GM12878 (cell line): ENCODE data around the gene KAT2B. TPM values are rescaled to one million over a fixed set of nuclear protein-coding genes. Genes with fewer than 3 reads are reported as not detected.
A peak's percentile ranks its signal among the peaks of the same experiment; 100 is the strongest.

Source experiments
- ATAC-seq: fragments of 200-7000 bp; cut with Tn5 transposase; 3 replicates; pipeline ENCODE4 v1.9.1; 2020; ENCODE audit warnings: mild to moderate bottlenecking, moderate library complexity
- BruUV-seq: library from RNA; stranded (reverse); fragments of 400-500 nt; replicated peaks from 2 replicates; lab custom pipeline; 2021; lab: Mats Ljungman, UMichigan
- CTCF ChIA-PET: fragments of 300-600 bp; sonication (Branson Sonifier 250); formaldehyde crosslinking; extraction: SDS; loops from one replicate; lab custom pipeline; 2021; ENCODE audit warnings: inconsistent platforms; lab: Yijun Ruan, JAX
- POLR2A ChIA-PET: fragments of 350-600 bp; formaldehyde crosslinking; extraction: SDS; loops from one replicate; lab custom pipeline; 2021; ENCODE audit warnings: inconsistent platforms; lab: Charles Lee
- RAD21 ChIA-PET: fragments of 300-600 bp; sonication (Branson Sonifier 250); formaldehyde crosslinking; loops from one replicate; lab custom pipeline; 2023; ENCODE audit warnings: antibody characterized with exemption; ENCODE audit not compliant: unreplicated experiment; lab: Charles Lee
- SMC1A ChIA-PET: fragments of 300-600 bp; sonication (Branson Sonifier 250); formaldehyde crosslinking; loops from one replicate; lab custom pipeline; 2023; ENCODE audit not compliant: unreplicated experiment, uncharacterized antibody; lab: Charles Lee
- DNase-seq: peaks from one replicate; pipeline ENCODE4 v3.0.0-alpha.2; 2011; ENCODE audit warnings: low read depth, low spot score
- FAIRE-seq: peaks from 3 replicates; lab custom pipeline; 2011; peaks lifted over from hg19 to GRCh38; lab: Jason Lieb, UNC
- H2AFZ ChIP-seq: 2 replicates; pipeline ENCODE4 v1.6.0; 2011; ENCODE audit warnings: low read depth, low read length, control low read depth; ENCODE audit not compliant: control insufficient read depth
- H3K27ac ChIP-seq: 2 replicates; pipeline ENCODE4 v1.5.1; 2011; ENCODE audit warnings: control low read depth; ENCODE audit not compliant: control insufficient read depth, insufficient read depth
- H3K27me3 ChIP-seq, 2 experiments: replicated peaks in 1 of 2; 2 replicates each; pipeline versions ENCODE4 v1.6.0 to v1.6.1; 2011; ENCODE audit warnings: low read length in 1 of 2; ENCODE audit not compliant: control insufficient read depth in 2 of 2, insufficient read depth in 2 of 2
- H3K36me3 ChIP-seq, 2 experiments: 2 replicates each; pipeline ENCODE4 v1.5.1; 2011; ENCODE audit warnings: low read length in 1 of 2; ENCODE audit not compliant: control insufficient read depth in 2 of 2, insufficient read depth in 2 of 2
- H3K4me1 ChIP-seq: 2 replicates; pipeline ENCODE4 v1.6.1; 2011; ENCODE audit warnings: mild to moderate bottlenecking, low read length, moderate library complexity, mixed read lengths; ENCODE audit not compliant: control insufficient read depth, insufficient read depth
- H3K4me2 ChIP-seq: 2 replicates; pipeline ENCODE4 v1.6.0; 2011; ENCODE audit warnings: control low read depth; ENCODE audit not compliant: control insufficient read depth, insufficient read depth
- H3K4me3 ChIP-seq: fragments of 200-600 bp; sonication (generic); 2 replicates; pipeline ENCODE4 v1.5.1; 2016
- H3K79me2 ChIP-seq: 2 replicates; pipeline ENCODE4 v1.6.0; 2011; ENCODE audit warnings: low read length; ENCODE audit not compliant: control insufficient read depth, insufficient read depth
- H3K9ac ChIP-seq: 2 replicates; pipeline ENCODE4 v1.8.0; 2011; ENCODE audit warnings: low read length, control low read depth, mixed read lengths; ENCODE audit not compliant: control insufficient read depth, insufficient read depth
- H3K9me3 ChIP-seq: replicated peaks from 3 replicates; pipeline ENCODE4 v1.5.1; 2011; ENCODE audit warnings: mild to moderate bottlenecking, low read length; ENCODE audit not compliant: control insufficient read depth, insufficient read depth
- H4K20me1 ChIP-seq: 2 replicates; pipeline ENCODE4 v1.6.0; 2011; ENCODE audit not compliant: control insufficient read depth, insufficient read depth
- CHD1 ChIP-seq: IDR thresholded peaks from 2 replicates; pipeline ENCODE4 v1.6.1; 2012; ENCODE audit warnings: low read depth, low read length, improper control_type of control experiment
- NR2C1 ChIP-seq: fragments of 450-650 bp; IDR thresholded peaks from 2 replicates; pipeline ENCODE4 v1.6.1; 2017; ENCODE audit warnings: antibody characterized with exemption, mild to moderate bottlenecking, moderate library complexity
- SMARCA5 ChIP-seq: fragments of 450-650 bp; IDR thresholded peaks from 2 replicates; pipeline ENCODE4 v1.6.1; 2017; ENCODE audit warnings: mild to moderate bottlenecking
- SP1 ChIP-seq: IDR thresholded peaks from one replicate; pipeline ENCODE4 v1.6.1; 2011; ENCODE audit warnings: low read depth, low read length
- ZBTB40 ChIP-seq: fragments of 450-650 bp; IDR thresholded peaks from 2 replicates; pipeline ENCODE4 v1.6.1; 2016; ENCODE audit warnings: mild to moderate bottlenecking, moderate library complexity, borderline replicate concordance
- WGBS: methylation state at CpG from one replicate; pipeline ENCODE4 v1.1.6; 2016; ENCODE audit warnings: low lambda C conversion rate; ENCODE audit not compliant: insufficient replicate concordance, insufficient coverage; ENCODE audit errors: missing lambda C conversion rate; 5-methylcytosine and 5-hydroxymethylcytosine counted together
- in situ Hi-C: fragments of 300-500 bp; cut with MboI; formaldehyde crosslinking; loops from 9 replicates; pipeline ENCODE4 v1.14.3; 2018; ENCODE audit warnings: mixed read lengths
- intact Hi-C: fragments of 100-400 bp; cut with micrococcal nuclease; formaldehyde crosslinking; loops from one replicate; pipeline ENCODE4 v1.14.2; 2022; ENCODE audit not compliant: unreplicated experiment
- polyA plus RNA-seq, 11 experiments: library from polyadenylated mRNA; depleted of rRNA in 4 of 11; unstranded in 6 of 11; stranded (reverse) in 5 of 11; fragments of >200 nt; fragmentation: Nextera tagmentation in 4 of 11; fragmentation: Illumina TruSeq in 1 of 11; extraction: Ambion mirVana in 4 of 11; extraction: Trizol in 1 of 11; gene quantifications; 1 replicate in 1 of 11; 2 replicates in 10 of 11; pipeline versions ENCODE4 v1.2.1 to v1.2.3, GENCODE V29; 2011 to 2016; ENCODE audit warnings: inconsistent platforms in 2 of 11, missing spikeins in 2 of 11, low read depth in 1 of 11
- total RNA-seq, 4 experiments: library from RNA; depleted of rRNA in 3 of 4; stranded (reverse); fragments of >200 nt in 3 of 4; fragmentation: Illumina TruSeq in 1 of 4; extraction: Trizol in 1 of 4; gene quantifications; 2 replicates each; pipeline versions ENCODE4 v1.2.1 to v1.2.3, GENCODE V29; 2013 to 2021
- TF ChIP-seq, protein P1 (sequence below): fragments of 450-650 bp; conservative IDR thresholded peaks from 2 replicates; pipeline ENCODE4 v1.6.1; 2017; ENCODE audit warnings: mild to moderate bottlenecking, moderate library complexity

The KAT2B gene
- total and polyA plus RNA-seq, 10 of the 15 experiments (the other 5 are each of a cell fraction or from before 2014, with no cell fraction given): 2.9 to 15.2 (median 10.2) TPM

DNA sequence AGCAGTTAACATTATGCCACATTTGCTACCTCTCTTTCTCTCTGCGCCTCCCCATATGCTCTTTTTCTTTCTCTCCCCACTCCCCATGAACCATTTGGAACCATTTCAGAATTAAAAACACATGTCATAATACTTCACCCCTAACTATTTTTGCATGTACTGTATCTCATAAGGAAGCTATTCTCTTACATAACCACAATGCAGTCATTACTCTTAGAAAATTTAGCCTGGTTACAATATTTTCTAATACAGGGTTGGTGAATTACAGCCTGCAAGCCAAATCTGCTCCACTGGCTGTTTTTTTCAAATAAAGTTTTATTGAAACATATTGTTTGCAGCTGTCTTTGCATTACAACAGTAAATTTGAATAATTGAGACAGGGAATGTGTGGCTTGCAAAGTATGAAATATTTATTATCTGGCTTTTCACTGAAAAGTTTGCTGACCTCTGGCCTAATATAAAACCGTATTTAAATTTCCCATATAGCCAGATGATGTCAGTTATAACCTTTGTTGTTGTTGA is 82.9 kb downstream of the KAT2B start:
- in situ Hi-C loops (no loop called here), intact Hi-C loops (loop anchor here (10.0 kb wide), 1 partner anchor 238 kb away; no protein-coding TSS in a partner anchor)
- no peaks in the 10 kb centered on the region for H3K79me2 ChIP-seq
- no peaks in the 10 kb centered on the region; a peak in 1 of 4 replicates for H3K36me3 ChIP-seq
- H3K4me1 ChIP-seq: peaks cover 14% of the 10 kb centered on the region
- no peak overlapping the region for H3K4me3 ChIP-seq
- 97% methylated on average over 2 of the region's 2 CpGs for WGBS
- no peak overlapping the region for H3K4me2 ChIP-seq
- TF ChIP-seq ZBTB40 (peak; percentile 74), SP1 (no peak), NR2C1 (no peak), SMARCA5 (no peak), CHD1 (no peak)
- TF ChIP-seq, protein P1, sequence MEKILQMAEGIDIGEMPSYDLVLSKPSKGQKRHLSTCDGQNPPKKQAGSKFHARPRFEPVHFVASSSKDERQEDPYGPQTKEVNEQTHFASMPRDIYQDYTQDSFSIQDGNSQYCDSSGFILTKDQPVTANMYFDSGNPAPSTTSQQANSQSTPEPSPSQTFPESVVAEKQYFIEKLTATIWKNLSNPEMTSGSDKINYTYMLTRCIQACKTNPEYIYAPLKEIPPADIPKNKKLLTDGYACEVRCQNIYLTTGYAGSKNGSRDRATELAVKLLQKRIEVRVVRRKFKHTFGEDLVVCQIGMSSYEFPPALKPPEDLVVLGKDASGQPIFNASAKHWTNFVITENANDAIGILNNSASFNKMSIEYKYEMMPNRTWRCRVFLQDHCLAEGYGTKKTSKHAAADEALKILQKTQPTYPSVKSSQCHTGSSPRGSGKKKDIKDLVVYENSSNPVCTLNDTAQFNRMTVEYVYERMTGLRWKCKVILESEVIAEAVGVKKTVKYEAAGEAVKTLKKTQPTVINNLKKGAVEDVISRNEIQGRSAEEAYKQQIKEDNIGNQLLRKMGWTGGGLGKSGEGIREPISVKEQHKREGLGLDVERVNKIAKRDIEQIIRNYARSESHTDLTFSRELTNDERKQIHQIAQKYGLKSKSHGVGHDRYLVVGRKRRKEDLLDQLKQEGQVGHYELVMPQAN: no peak
- no peaks in the 10 kb centered on the region for H3K9me3 ChIP-seq
- no peak overlapping the region for H3K9ac ChIP-seq
- H4K20me1 ChIP-seq: no peaks in the 10 kb centered on the region
- RAD21 ChIA-PET: no interaction called here
- FAIRE-seq (no peak), ATAC-seq (no peak), DNase-seq (no peak)
- SMC1A ChIA-PET: no interaction called here
- H3K27ac ChIP-seq: no peak overlapping the region
- no TSS peak for BruUV-seq
- POLR2A ChIA-PET: no interaction called here
- no peak overlapping the region for H2AFZ ChIP-seq
- CTCF ChIA-PET: interaction anchor here (0.9 kb wide), 1 partner anchor 20 kb away, joined by 4 read pairs; no protein-coding TSS in a partner anchor
- H3K27me3 ChIP-seq: no peaks in the 10 kb centered on the region
